HCT116 (cell line): ENCODE data around the gene KAT5.

Experiments
- CTCF ChIP-seq, 3 experiments: fragments of 200-600 bp in 1 of 3; sonication (generic) in 1 of 3; IDR thresholded peaks in 2 of 3; conservative IDR thresholded peaks in 1 of 3; 2 replicates each; pipeline ENCODE4 v1.5.1; 2012 to 2017; ENCODE audit warnings: low read depth in 2 of 3, low read length in 2 of 3, antibody characterized with exemption in 1 of 3, borderline replicate concordance in 1 of 3, control low read depth in 1 of 3, mild to moderate bottlenecking in 1 of 3, mixed read lengths in 1 of 3, mixed run types in 1 of 3, moderate library complexity in 1 of 3; ENCODE audit not compliant: insufficient read depth in 1 of 3
- EZH2 ChIP-seq: fragments of 200-600 bp; sonication (generic); IDR thresholded peaks from 2 replicates; pipeline ENCODE4 v1.6.1; 2017; ENCODE audit warnings: antibody characterized with exemption, mixed run types
- EZH2phosphoT487 ChIP-seq: fragments of 200-600 bp; IDR thresholded peaks from 2 replicates; pipeline ENCODE4 v1.6.1; 2018; ENCODE audit warnings: antibody characterized with exemption, borderline replicate concordance
- FOSL1 ChIP-seq: IDR thresholded peaks from 2 replicates; pipeline ENCODE4 v1.6.1; 2012; ENCODE audit warnings: low read depth
- JUND ChIP-seq: IDR thresholded peaks from 2 replicates; pipeline ENCODE4 v1.6.1; 2012
- MAX ChIP-seq: IDR thresholded peaks from 2 replicates; pipeline ENCODE4 v1.6.1; 2012
- POLR2A ChIP-seq: IDR thresholded peaks from 2 replicates; pipeline ENCODE4 v1.7.0; 2011; ENCODE audit warnings: borderline replicate concordance; ENCODE audit not compliant: insufficient read depth, insufficient read length; ENCODE audit errors: extremely low read depth
- POLR2AphosphoS5 ChIP-seq: IDR thresholded peaks from 2 replicates; pipeline ENCODE4 v1.6.1; 2011; ENCODE audit warnings: mild to moderate bottlenecking, low read depth, low read length, moderate library complexity
- SIN3A ChIP-seq: IDR thresholded peaks from 2 replicates; pipeline ENCODE4 v1.6.1; 2012; ENCODE audit warnings: low read depth
- ZBTB33 ChIP-seq: IDR thresholded peaks from 2 replicates; pipeline ENCODE4 v1.6.1; 2011; ENCODE audit warnings: mild to moderate bottlenecking, low read length, moderate library complexity; ENCODE audit not compliant: insufficient replicate concordance; ENCODE audit errors: extremely low read depth
- ZNF274 ChIP-seq: fragments of 200-500 bp; sonication (Bioruptor generic); IDR thresholded peaks from 2 replicates; pipeline ENCODE4 v1.6.1; 2014; ENCODE audit warnings: mild to moderate bottlenecking, low read depth, low read length, inconsistent platforms
- TF ChIP-seq, protein P1 (sequence below): IDR thresholded peaks from 2 replicates; pipeline ENCODE4 v1.6.1; 2012
- TF ChIP-seq, protein P2 (sequence below): IDR thresholded peaks from 2 replicates; pipeline ENCODE4 v1.6.1; 2012; ENCODE audit warnings: low read depth

DNA sequence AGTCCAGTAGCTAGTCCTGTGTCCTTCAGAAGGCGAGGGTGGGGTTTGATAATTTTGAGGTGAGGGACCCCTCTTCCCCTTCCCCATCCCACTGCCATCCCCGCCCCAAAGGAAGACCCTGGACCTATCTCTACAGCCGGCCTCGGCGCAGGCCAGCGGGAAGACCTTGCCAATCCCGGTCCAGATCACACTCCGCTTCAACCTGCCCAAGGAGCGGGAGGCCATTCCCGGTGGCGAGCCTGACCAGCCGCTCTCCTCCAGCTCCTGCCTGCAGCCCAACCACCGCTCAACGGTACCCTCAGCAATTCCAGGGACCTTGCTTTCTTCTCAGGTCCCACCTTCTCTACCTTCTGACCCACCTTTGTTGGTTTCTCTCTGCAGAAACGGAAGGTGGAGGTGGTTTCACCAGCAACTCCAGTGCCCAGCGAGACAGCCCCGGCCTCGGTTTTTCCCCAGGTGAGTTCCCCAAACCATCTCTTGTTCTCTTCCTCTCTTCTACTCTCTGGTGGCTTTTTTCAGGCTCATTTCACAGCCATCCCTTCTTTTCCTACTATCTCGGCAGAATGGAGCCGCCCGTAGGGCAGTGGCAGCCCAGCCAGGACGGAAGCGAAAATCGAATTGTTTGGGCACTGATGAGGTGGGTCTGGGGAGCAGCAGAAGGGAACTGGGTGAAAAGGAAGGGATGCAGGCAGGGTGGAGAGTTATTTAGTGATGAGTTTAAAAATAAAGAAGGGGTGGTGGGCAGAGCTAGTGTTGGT lies 1.3 kb downstream of the KAT5 start:
- TF ChIP-seq CTCF (IDR thresholded peaks at IDR 0.05 in 2 of 3, conservative IDR thresholded peaks at IDR 0.05 in 1 of 3; ENCODE audit: borderline replicate concordance in 1 of 3, insufficient read depth in 1 of 3, low read depth in 2 of 3, low read length in 2 of 3) (no peak), EZH2 (no peak), SIN3A (no peak), POLR2A (no peak), POLR2AphosphoS5 (no peak), MAX (no peak), JUND (no peak), ZBTB33 (no peak), ZNF274 (no peak), EZH2phosphoT487 (no peak), FOSL1 (no peak)
- TF ChIP-seq, protein P1, sequence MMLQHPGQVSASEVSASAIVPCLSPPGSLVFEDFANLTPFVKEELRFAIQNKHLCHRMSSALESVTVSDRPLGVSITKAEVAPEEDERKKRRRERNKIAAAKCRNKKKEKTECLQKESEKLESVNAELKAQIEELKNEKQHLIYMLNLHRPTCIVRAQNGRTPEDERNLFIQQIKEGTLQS, result no peak
- TF ChIP-seq, protein P2, sequence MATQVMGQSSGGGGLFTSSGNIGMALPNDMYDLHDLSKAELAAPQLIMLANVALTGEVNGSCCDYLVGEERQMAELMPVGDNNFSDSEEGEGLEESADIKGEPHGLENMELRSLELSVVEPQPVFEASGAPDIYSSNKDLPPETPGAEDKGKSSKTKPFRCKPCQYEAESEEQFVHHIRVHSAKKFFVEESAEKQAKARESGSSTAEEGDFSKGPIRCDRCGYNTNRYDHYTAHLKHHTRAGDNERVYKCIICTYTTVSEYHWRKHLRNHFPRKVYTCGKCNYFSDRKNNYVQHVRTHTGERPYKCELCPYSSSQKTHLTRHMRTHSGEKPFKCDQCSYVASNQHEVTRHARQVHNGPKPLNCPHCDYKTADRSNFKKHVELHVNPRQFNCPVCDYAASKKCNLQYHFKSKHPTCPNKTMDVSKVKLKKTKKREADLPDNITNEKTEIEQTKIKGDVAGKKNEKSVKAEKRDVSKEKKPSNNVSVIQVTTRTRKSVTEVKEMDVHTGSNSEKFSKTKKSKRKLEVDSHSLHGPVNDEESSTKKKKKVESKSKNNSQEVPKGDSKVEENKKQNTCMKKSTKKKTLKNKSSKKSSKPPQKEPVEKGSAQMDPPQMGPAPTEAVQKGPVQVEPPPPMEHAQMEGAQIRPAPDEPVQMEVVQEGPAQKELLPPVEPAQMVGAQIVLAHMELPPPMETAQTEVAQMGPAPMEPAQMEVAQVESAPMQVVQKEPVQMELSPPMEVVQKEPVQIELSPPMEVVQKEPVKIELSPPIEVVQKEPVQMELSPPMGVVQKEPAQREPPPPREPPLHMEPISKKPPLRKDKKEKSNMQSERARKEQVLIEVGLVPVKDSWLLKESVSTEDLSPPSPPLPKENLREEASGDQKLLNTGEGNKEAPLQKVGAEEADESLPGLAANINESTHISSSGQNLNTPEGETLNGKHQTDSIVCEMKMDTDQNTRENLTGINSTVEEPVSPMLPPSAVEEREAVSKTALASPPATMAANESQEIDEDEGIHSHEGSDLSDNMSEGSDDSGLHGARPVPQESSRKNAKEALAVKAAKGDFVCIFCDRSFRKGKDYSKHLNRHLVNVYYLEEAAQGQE, result no peak
